PC-3 (cell line): ENCODE results near the gene CYGB. TPM values are rescaled to one million over a fixed set of nuclear protein-coding genes. Genes with fewer than 3 reads are reported as not detected.
"Not testable (repeated sequence)": the region's sequence is repeated elsewhere in the genome, so short reads cannot be mapped to it uniquely, and the experiment has no call there.

Source experiments
- ATAC-seq: fragments of 200-7000 bp; cut with Tn5 transposase; 2 replicates; pipeline ENCODE4 v1.9.1; 2020; ENCODE audit warnings: mild to moderate bottlenecking, moderate library complexity
- BruUV-seq: library from RNA; stranded (reverse); fragments of 400-500 nt; replicated peaks from 2 replicates; lab custom pipeline; 2021; lab: Mats Ljungman, UMichigan
- CTCF ChIA-PET: fragments of 300-600 bp; sonication (Branson Sonifier 250); formaldehyde crosslinking; loops from one replicate; lab custom pipeline; 2022; ENCODE audit warnings: antibody characterized with exemption; lab: Charles Lee
- POLR2A ChIA-PET: fragments of 300-600 bp; sonication (Branson Sonifier 250); formaldehyde crosslinking; loops from one replicate; lab custom pipeline; 2022; ENCODE audit warnings: antibody characterized with exemption; ENCODE audit not compliant: unreplicated experiment; lab: Charles Lee
- DNase-seq: peaks from one replicate; pipeline ENCODE4 v3.0.0-alpha.2; 2015
- H2AFZ ChIP-seq: fragments of 300-600 bp; sonication (generic); 2 replicates; pipeline ENCODE4 v1.6.0; 2016; ENCODE audit warnings: antibody characterized with exemption, low read length
- H3F3A ChIP-seq: fragments of 300-600 bp; sonication (generic); one replicate; pipeline ENCODE4 v1.6.0; 2017; ENCODE audit warnings: antibody characterized with exemption, low read length, control low read depth, mild to moderate bottlenecking; ENCODE audit not compliant: unreplicated experiment
- H3K27ac ChIP-seq: fragments of 300-600 bp; sonication (generic); 2 replicates; pipeline ENCODE4 v1.5.1; 2016; ENCODE audit warnings: mild to moderate bottlenecking, low read length
- H3K27me3 ChIP-seq: fragments of 300-600 bp; sonication (generic); 2 replicates; pipeline ENCODE4 v1.6.1; 2016; ENCODE audit warnings: low read length, mixed read lengths
- H3K36me3 ChIP-seq: fragments of 300-600 bp; sonication (generic); 2 replicates; pipeline ENCODE4 v1.6.1; 2016; ENCODE audit warnings: low read depth, mixed run types, low read length, mixed read lengths
- H3K4me1 ChIP-seq: fragments of 300-600 bp; sonication (generic); 2 replicates; pipeline ENCODE4 v1.5.1; 2016; ENCODE audit warnings: low read length; ENCODE audit not compliant: insufficient read depth
- H3K4me2 ChIP-seq: fragments of 300-600 bp; sonication (generic); 2 replicates; pipeline ENCODE4 v1.6.0; 2016; ENCODE audit warnings: low read length
- H3K4me3 ChIP-seq: fragments of 300-600 bp; sonication (generic); 2 replicates; pipeline ENCODE4 v1.5.1; 2016; ENCODE audit warnings: mild to moderate bottlenecking, low read length, mixed read lengths
- H3K79me2 ChIP-seq: fragments of 300-600 bp; sonication (generic); 2 replicates; pipeline ENCODE4 v1.6.1; 2017; ENCODE audit warnings: low read length, mixed read lengths
- H3K9ac ChIP-seq: fragments of 300-600 bp; sonication (generic); 2 replicates; pipeline ENCODE4 v1.6.0; 2016; ENCODE audit warnings: mild to moderate bottlenecking, low read length
- H3K9me2 ChIP-seq: fragments of 300-600 bp; sonication (generic); replicated peaks from 2 replicates; pipeline ENCODE4 v1.6.1; 2016; ENCODE audit warnings: mixed run types, low read length, mixed read lengths
- H3K9me3 ChIP-seq: fragments of 300-600 bp; sonication (generic); 2 replicates; pipeline ENCODE4 v1.6.1; 2016; ENCODE audit warnings: low read length, mixed read lengths
- H4K20me1 ChIP-seq: fragments of 300-600 bp; sonication (generic); 2 replicates; pipeline ENCODE4 v1.6.1; 2016; ENCODE audit warnings: low read length, mixed read lengths
- EZH2 ChIP-seq: fragments of 300-600 bp; sonication (generic); IDR thresholded peaks from one replicate; pipeline ENCODE4 v1.6.1; 2017; ENCODE audit warnings: antibody characterized with exemption, mild to moderate bottlenecking, low read length; ENCODE audit not compliant: unreplicated experiment
- EZH2phosphoT487 ChIP-seq: fragments of 300-600 bp; sonication (generic); IDR thresholded peaks from 2 replicates; pipeline ENCODE4 v1.6.1; 2018; ENCODE audit warnings: mild to moderate bottlenecking, antibody characterized with exemption, low read length, borderline replicate concordance
- intact Hi-C: fragments of 100-400 bp; cut with micrococcal nuclease; formaldehyde crosslinking; loops from 2 replicates; pipeline ENCODE4 v1.9.0; 2023
- total RNA-seq: library from RNA; depleted of rRNA; stranded (reverse); fragments of >200 nt; gene quantifications from 2 replicates; pipeline ENCODE4 v1.2.3, GENCODE V29; 2014
- TF ChIP-seq, protein P1 (sequence below): fragments of 300-600 bp; sonication (generic); conservative IDR thresholded peaks from 2 replicates; pipeline ENCODE4 v1.5.1; 2017; ENCODE audit warnings: antibody characterized with exemption, low read depth, mild to moderate bottlenecking, low read length

CYGB gene
- total RNA-seq, 1 experiment from 2014 or later: 0.62 TPM

DNA sequence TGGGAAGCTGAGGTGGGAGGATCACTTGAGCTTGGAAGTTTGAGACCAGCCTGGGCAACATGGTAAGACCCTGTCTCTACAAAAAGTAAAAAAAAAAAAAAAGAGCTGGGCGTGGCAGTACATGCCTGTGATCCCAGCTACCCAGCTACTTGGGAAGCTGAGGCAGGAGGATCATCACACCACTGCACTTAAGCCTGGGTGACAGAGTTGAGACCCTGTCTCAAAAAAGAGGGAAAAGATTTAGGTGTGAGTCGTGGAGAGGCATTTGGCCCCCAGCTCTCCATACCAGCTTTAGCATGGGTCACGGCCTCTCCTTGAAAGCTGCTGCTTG lies 29.1 kb upstream of the CYGB start:
- H3K27me3 ChIP-seq: no peaks in the 10 kb centered on the region
- H3K9me3 ChIP-seq: no peaks in the 10 kb centered on the region
- H2AFZ ChIP-seq: no peak overlapping the region
- peaks cover 36% of the 10 kb centered on the region for H3K36me3 ChIP-seq
- H3K79me2 ChIP-seq: peaks cover 30% of the 10 kb centered on the region
- no TSS peak for BruUV-seq
- peaks cover 37% of the 10 kb centered on the region for H3K4me1 ChIP-seq
- H3K27ac ChIP-seq: peak overlapping the region; percentile 81
- H3K4me2 ChIP-seq: no peak overlapping the region
- ChIA-PET POLR2A (interaction anchor here (0.6 to 0.7 kb wide), 2 partner anchors 43 to 1297 kb away, joined by 7 to 20 read pairs; no protein-coding TSS in a partner anchor), CTCF (interaction anchor here (0.6 to 1.5 kb wide), 4 partner anchors 12 to 67 kb away, joined by 3 to 5 read pairs (median 4); no protein-coding TSS in a partner anchor)
- no peaks in the 10 kb centered on the region for H3K9me2 ChIP-seq
- ATAC-seq (no peak), DNase-seq (no peak)
- H3K9ac ChIP-seq: no peak overlapping the region
- peaks cover 42% of the 10 kb centered on the region for H4K20me1 ChIP-seq
- TF ChIP-seq EZH2: no peak
- no peak for TF ChIP-seq EZH2phosphoT487
- TF ChIP-seq, protein P1, sequence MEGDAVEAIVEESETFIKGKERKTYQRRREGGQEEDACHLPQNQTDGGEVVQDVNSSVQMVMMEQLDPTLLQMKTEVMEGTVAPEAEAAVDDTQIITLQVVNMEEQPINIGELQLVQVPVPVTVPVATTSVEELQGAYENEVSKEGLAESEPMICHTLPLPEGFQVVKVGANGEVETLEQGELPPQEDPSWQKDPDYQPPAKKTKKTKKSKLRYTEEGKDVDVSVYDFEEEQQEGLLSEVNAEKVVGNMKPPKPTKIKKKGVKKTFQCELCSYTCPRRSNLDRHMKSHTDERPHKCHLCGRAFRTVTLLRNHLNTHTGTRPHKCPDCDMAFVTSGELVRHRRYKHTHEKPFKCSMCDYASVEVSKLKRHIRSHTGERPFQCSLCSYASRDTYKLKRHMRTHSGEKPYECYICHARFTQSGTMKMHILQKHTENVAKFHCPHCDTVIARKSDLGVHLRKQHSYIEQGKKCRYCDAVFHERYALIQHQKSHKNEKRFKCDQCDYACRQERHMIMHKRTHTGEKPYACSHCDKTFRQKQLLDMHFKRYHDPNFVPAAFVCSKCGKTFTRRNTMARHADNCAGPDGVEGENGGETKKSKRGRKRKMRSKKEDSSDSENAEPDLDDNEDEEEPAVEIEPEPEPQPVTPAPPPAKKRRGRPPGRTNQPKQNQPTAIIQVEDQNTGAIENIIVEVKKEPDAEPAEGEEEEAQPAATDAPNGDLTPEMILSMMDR: no peak
- H3K4me3 ChIP-seq: no peak overlapping the region
- H3F3A ChIP-seq: peaks cover 33% of the 10 kb centered on the region
- intact Hi-C loops: loop anchor here (10.0 kb wide), 1 partner anchor 148 kb away; the partner anchor contains the start of gene MXRA7

DNA sequence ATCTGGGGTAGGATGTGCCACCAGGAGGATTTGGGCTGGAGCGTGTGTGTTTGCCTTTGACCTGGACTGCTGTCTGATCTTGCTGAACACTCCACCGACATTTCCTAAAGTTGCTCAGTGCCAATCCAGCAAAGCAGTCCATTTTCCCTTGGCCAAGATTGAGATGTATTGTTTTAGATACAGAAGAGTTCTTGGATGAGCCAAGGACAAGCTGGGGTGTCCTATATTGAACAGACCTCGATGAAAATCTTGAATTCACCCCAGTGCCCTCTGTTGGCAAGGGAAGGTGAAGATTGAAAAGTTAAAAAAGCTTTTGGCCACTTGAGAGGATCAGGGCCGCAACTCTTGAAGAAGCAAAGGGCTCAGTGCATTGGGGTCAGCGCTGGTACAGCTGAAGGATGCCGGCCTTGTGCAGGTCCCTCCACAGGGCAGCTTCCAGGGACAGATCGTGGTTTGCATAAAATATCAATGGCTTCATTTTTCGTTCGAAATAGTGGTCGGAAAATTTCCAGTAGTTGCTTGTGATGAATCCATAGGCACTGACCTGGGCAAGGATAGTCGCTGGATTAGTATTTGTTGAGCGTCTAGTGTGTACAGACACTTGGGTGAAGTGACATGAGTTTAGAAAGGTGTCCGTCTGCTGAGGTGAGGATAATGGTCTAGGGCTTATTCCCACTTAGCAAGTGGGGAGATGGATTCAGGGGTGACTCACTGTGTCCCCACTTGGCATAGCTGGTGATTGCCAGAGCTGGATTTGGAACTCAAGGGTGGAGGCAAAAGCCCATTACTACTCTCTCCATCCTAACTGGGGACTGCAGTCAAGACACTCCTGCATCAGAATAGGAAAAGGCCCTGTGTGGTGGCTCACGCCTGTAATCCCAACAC lies 28.5 kb upstream of the CYGB start:
- ChIA-PET CTCF (interaction anchor here (0.6 to 1.5 kb wide), 2 partner anchors 43 to 66 kb away, joined by 4 to 5 read pairs; no protein-coding TSS in a partner anchor), POLR2A (interaction anchor here (0.7 kb wide), 1 partner anchor 42 kb away, joined by 20 read pairs; no protein-coding TSS in a partner anchor)
- Histone ChIP-seq H3K4me1 (peaks cover 44% of the 10 kb centered on the region), H3K4me2 (no peak overlapping the region), H3K4me3 (no peak overlapping the region), H4K20me1 (peaks cover 48% of the 10 kb centered on the region), H3K9me3 (no peaks in the 10 kb centered on the region), H3F3A (peaks cover 34% of the 10 kb centered on the region), H3K36me3 (peaks cover 42% of the 10 kb centered on the region), H3K79me2 (peaks cover 36% of the 10 kb centered on the region), H3K27me3 (no peaks in the 10 kb centered on the region), H3K9ac (peak overlapping the region; percentile 47), H3K9me2 (no peaks in the 10 kb centered on the region), H3K27ac (peak overlapping the region; percentile 81), H2AFZ (no peak overlapping the region)
- TF ChIP-seq, protein P1: peak; percentile 30; the same call in 1 of the 2 replicates
- no peak for TF ChIP-seq EZH2
- no peak for TF ChIP-seq EZH2phosphoT487
- no peak for ATAC-seq
- intact Hi-C loops: loop anchor here (10.0 kb wide), 1 partner anchor 149 kb away; the partner anchor contains the start of gene MXRA7
- BruUV-seq: no TSS peak
- DNase-seq: no peak

DNA sequence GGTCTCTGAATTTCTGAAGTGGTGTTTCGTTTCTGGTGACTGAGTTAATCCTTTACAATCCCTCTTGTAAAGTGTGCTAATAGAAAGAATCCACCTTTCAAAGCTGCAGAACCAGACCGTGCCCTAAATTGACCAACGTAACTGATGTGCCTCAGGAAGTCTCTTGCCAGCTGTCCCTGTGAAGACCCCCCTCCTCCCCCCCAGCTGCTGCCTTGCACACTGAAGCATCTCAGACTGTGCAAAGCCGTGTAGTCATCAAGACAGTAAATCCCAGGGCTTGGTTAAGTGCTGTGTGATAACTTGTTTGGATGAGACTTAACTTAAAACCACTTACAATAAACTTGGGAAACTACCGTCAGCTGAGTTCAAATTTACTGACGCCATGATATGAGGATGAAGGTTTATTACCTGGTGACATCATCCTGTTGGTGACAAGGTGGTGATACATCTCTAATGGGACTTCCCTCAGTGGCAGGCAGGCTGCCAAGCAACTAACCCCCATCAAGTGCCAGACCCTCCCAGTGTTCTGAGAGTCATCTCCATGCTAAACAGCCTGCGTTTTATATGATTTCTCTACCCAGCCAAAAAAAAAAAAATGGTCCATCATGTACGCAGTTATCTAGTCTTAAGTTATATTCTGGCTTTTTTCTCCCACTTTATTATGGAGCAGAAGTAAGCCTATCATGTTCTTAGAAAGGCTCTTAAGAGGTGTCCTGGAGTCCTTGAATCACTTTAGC lies 27.6 kb upstream of the CYGB start:
- BruUV-seq, ATAC-seq, H2AFZ ChIP-seq, H3K9me2 ChIP-seq, H3K9me3 ChIP-seq, H3K27me3 ChIP-seq, POLR2A ChIA-PET, H3K4me3 ChIP-seq: not testable (repeated sequence)
- peak overlapping the region; percentile 81 for H3K27ac ChIP-seq
- peaks cover 47% of the 10 kb centered on the region for H3K36me3 ChIP-seq
- peaks cover 49% of the 10 kb centered on the region for H3K4me1 ChIP-seq
- CTCF ChIA-PET: interaction anchor here (0.6 kb wide), 1 partner anchor 50 kb away, joined by 5 read pairs; no protein-coding TSS in a partner anchor
- peaks cover 34% of the 10 kb centered on the region for H3F3A ChIP-seq
- DNase-seq: peak; percentile 78
- peak overlapping the region; percentile 47 for H3K9ac ChIP-seq
- H3K79me2 ChIP-seq: peaks cover 44% of the 10 kb centered on the region
- H3K4me2 ChIP-seq: peak overlapping the region; percentile 17; the same call in 1 of the 2 replicates
- intact Hi-C loops: loop anchor here (10.0 kb wide), 1 partner anchor 150 kb away; the partner anchor contains the start of gene MXRA7
- H4K20me1 ChIP-seq: peaks cover 56% of the 10 kb centered on the region

DNA sequence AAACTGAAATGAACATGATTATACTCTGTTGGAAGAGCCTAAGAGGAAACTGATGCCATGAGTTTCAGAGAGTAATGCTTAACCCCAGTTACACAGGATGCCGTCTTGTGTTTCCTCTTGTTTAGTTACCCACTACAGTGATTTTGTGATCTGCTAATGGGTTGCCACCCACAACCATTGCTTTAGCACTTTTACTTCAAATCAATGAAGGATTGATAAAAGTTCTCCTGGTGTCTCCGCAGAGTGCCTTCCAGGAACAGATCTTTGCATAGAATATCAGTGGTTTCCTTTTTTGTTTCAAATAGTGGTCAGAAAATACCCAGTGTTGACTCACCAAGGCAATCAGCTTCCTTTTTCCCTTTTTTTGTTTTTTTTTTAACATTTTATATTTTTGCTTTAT lies 25.9 kb upstream of the CYGB start:
- POLR2A ChIA-PET, DNase-seq, CTCF ChIA-PET, ATAC-seq, H3K4me3 ChIP-seq, H3K9me2 ChIP-seq, BruUV-seq, H2AFZ ChIP-seq, H3K4me2 ChIP-seq, H3K9me3 ChIP-seq, H3K9ac ChIP-seq, H3K27me3 ChIP-seq: not testable (repeated sequence)
- Histone ChIP-seq H3F3A (peaks cover 45% of the 10 kb centered on the region), H3K79me2 (peaks cover 62% of the 10 kb centered on the region), H3K4me1 (peaks cover 60% of the 10 kb centered on the region), H3K36me3 (peaks cover 64% of the 10 kb centered on the region), H3K27ac (peak overlapping the region; percentile 82), H4K20me1 (peaks cover 74% of the 10 kb centered on the region)
- intact Hi-C loops: loop anchor here (10.0 kb wide), 1 partner anchor 151 kb away; the partner anchor contains the start of gene MXRA7
